ENCODE data around the gene NACA.
"Not testable (repeated sequence)": the region's sequence is repeated elsewhere in the genome, so short reads cannot be mapped to it uniquely, and the experiment has no call there.

The NACA gene

DNA sequence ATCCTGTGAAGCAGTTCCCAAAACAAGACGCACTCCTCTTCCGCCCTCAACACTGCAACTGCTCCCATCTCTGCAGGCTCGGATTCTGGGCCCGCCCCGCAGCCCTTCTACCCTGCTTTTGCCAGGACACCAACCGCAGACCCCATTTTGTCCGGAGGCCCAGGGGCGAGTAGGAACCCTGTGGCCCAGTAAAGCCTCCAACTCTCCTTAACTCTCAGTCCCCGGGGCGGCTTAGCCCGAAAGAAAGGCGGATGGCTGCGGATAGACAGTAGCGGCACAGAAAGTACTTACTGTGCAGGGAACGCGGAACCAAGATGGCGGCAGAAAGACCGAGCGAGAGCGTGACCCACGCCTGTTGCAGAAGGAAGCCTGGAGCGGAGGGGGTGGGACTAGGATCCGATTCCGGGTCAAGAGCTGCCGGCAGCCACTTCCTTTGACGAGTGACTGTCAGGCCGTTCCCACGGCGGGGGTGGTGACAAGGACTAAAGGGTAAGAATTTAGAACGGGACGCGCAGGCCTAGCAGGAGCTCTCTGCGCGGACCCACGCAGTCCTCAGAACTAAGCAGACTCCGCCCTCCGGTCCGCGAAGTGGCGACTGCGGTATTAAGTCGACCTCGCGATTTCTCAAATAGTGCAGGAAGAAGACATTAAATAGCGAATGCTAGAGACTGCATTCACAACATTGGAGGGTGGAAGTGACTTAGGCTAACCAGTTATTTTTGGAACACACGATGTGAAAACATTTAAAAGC, at the start of gene NACA:
NACA (minus strand) TSS at position 328 of the 751 bp plus-strand sequence. CDS start 778 bp downstream, outside the sequence.
- DNase-seq, result peak; percentile 98

DNA sequence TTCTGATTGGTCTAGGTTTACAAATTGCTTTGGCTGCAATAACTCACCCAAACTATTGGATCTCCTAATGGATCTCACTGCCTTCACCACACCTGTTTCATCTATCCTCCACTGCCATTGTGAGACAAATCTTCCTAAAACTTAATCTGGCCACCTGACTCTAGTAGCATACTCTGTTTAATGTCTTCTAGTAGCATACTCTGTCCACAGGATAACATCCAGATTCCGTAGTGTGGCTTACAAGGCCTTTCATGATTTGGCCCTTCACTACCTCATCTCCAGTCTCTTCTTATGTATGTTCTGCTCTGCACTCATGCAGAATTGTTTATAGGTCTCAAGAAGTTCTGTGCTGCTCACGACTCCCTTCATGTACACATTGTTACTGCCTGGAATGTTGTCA, 48.0 kb upstream of the NACA start:
- DNase-seq, result no peak

DNA sequence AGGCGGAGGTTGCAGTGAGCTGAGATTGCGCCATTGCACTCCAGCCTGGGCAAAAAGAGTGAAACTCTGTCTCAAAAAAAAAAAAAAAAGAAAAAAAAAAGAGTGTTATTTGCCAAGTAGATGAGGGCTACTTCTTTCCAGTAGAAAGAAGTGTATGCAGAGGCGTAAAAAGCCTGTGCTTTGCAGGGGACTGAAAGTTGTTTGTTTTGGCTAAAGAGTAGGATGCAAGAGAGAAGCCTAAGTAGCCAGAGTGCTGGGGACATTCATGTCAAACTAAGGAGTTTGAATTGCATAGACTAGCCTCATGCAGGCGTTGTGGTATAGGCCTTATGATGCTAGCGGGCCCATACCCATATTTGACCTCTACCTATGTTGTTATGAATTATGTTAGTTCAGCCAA, 47.5 kb upstream of the NACA start:
- DNase-seq, result no peak

DNA sequence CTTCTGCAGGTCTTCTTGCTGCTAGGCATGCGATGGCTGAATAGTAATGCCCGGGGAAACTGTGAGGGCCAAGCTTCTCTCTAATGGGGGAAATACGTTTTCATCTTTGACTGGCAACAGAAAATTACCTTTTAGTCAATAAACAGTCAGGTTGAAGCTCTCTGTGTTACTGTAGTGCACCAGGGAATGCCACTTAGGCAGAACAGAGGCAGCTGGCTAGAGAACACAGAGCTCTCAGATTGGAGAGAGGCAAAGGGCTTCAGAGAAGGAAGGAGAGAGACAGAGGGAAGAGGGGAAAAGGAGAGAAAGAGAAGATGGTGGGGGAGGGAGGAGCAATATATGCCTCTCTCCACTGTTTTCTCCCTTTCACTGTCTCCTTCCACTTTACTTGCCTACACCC, 44.8 kb upstream of the NACA start:
- no peak for DNase-seq

DNA sequence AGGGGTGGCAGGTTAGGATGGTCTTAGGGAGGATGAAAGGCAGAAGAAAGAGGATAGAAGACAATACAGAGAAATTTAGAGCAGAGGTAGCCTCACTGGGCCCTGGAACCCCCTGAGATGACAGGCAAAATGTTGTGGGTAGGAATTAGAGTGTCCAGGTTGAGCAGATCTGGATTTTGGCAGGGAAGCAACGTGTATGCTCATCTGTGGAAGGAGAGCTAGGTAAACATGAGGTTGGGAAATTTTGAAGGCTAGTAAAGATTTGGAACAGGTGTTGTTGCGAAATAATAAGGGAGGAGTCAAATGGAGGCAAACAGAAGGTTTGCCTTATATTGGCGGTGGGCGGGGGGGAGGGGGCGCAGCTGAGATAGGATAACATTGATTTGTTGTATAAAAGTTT, 43.3 kb upstream of the NACA start:
- DNase-seq, result no peak

DNA sequence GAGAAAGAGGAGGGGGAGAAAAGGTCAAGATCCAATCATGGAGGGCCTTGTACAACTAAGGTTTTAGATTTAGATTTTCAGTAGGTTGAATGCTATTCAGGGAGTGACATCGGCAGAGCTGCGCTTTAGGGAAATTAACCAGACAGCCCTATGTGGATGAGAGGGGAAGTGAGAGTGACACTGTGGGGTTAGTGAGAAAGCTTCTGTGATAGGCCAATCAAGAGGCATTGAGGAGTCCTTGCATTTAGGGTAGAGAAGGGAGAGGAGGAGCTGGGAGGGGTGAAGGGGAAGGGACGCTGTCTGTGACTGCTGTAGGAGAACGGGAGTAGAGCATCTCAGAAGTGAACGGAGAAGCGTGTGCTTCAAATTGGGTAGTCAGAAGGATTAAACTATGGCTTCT, 41.4 kb upstream of the NACA start:
- DNase-seq, result peak; percentile 10

DNA sequence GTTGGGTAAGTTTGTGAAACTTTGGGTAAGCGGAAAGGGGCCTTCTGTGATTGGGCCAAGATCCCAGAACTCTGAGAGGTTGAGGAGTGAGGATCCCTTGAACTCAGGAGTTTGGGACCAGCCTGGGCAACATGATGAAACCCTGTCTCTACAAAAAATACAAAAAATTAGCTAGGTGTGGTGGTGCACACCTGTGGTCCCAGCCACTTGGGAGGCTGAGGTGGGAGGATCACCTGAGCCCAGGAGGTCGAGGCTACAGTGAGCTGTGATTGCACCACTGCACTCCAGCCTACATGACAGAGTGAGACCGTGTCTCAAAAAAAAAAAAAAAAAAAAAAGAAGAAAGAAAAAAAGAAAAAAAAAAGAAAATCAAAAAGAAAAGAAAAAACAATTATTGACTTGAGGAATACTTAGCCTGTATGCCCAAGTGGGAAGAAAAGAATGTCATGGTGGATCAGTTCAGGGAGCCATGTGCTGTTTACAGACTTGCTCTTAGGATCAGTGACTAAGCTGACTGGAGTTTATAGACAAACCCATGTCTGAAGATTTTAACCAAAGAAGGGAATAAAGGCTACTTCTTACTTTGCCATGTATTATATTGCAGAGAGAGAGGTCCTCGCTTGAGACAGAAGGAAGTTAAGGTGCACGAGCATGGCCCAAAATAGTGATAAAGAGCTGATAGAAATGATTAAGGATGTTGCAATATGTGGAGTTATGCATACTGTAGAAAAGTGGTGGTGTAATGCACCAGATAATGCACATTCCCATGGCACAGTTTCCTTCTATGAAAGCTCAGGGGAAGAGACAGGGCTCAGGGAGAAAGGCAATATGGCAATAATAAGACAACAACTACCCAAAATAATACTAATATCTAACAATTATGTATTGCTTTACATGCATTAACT, 38.9 kb upstream of the NACA start:
- DNase-seq, result no peak

DNA sequence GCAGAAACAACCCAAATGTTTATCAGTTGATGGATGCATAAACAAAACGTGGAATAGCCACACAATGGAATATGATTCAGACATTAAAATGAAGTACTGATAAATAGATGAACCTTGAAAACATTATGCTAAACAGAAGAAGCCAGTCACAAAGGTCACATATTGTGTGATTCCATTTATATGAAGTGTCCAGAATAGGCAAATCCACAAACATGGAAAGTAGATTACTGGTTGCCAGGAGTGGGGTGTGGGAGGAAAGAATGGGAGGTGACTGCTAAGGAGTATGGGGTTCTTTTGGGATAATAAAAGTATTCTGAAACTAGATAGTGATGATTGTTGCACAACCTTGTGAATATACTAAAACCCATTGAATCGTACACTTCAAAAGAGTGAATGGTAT, 36.7 kb upstream of the NACA start:
- DNase-seq, result no peak

DNA sequence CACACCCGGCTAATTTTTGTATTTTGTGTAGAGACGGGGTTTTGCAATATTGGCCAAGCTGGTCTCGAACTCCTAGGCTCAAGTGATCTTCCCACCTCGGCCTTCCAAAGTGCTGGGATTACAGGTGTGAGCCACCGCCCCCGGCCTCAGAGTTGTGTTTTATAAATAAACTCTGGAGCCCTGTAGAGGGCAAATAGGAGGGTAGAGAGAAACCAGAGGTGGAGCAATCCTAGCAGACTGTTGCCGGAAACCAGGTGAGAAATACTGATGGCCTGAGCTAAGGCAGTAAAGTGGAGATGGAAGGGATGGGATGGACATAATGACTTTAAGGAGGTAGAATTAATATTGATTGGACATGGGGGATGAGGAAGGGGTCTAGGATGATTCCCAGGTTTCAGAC, 35.4 kb upstream of the NACA start:
- DNase-seq, result no peak

DNA sequence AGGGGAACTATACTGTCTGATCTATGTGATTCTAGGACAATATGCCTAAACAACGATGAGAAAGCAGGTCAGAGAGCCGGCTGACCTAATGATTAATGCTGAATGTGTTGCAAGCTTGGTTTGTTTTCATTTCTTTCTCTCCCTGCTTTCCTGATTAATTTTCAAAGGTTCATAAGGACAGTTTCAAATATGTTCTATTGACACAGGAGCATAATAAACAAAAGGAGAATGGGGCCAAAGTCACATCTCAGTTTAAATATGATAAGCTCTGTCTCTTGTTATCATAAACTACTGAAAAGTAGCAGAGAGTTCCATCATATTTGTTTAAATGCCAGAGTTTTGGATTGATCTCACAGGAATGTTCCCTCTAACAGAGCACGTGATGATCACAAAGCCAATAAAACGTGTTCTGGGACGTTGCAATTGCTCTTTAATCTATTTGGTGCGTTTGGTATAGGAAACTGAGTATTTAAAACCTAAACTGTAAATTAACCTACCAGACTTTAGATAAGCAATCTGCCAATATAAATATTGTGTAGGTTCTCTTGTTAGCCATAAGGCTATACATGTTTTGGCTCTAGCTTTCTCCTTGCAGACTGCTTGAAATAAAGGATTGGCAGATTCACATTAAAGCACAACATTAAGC, 34.3 kb upstream of the NACA start:
- no peak for DNase-seq

DNA sequence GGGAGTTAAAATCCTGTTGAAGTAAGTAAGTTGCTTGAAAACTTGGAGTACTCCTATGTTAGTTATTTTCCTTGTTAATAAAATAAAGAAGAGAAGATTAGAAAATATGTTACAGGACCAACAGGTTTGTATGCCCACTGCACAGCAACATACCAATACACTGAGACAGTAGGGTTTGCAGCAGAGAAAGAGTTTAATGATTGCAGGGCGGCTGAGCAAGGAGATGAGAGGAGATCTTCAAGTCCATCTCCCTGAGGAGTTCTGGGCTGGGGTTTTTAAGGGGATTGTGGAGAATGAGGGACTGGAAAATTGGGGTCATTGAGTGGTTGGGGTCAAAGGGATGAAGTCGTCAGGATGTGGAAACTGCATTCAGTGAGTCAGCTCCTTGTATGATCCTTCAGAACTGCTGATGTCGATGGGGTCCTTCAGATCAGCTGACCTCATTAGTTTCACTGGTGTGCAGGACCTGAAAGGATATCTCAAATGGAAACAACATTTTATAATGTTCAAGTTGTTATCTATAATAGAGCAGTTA, 33.7 kb upstream of the NACA start:
- DNase-seq, result no peak

DNA sequence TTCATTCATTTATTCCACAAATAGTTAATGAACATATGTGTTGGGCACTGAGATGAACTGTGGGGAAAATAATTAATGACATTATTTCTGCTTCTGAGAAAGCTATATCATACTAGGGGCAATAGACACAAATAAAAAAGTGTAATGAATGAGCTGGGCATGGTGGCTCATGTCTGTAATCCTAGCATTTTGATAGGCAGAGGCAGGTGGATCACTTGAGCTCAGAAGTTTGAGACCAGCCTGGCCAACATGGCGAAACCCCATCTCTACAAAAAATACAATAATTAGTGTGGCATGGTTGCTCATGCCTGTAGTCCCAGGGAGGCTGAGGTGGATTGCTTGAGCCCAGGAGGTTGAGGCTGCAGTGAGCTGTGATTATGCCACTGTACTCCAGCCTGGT, 32.9 kb upstream of the NACA start:
- DNase-seq, result not testable (repeated sequence)

DNA sequence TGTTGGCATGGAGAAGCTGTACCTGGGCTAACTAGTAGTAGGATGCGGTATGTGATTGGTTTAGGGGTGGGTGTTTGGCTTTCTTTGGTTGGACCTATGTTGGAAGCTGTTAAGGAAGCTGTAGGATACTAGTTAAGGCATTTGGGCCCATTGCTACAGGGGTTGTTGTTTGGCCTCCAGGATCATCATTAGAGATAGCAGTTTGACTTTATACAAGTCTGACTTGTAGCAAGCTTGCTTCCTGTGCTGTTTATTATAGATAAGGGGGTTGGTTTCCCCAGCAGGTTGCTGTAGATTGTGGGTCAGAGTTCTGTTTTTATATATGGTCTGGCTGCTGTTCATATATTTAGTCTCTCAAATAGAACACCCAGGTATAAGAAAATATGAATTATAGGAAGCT, 28.5 kb upstream of the NACA start:
- DNase-seq, result no peak

DNA sequence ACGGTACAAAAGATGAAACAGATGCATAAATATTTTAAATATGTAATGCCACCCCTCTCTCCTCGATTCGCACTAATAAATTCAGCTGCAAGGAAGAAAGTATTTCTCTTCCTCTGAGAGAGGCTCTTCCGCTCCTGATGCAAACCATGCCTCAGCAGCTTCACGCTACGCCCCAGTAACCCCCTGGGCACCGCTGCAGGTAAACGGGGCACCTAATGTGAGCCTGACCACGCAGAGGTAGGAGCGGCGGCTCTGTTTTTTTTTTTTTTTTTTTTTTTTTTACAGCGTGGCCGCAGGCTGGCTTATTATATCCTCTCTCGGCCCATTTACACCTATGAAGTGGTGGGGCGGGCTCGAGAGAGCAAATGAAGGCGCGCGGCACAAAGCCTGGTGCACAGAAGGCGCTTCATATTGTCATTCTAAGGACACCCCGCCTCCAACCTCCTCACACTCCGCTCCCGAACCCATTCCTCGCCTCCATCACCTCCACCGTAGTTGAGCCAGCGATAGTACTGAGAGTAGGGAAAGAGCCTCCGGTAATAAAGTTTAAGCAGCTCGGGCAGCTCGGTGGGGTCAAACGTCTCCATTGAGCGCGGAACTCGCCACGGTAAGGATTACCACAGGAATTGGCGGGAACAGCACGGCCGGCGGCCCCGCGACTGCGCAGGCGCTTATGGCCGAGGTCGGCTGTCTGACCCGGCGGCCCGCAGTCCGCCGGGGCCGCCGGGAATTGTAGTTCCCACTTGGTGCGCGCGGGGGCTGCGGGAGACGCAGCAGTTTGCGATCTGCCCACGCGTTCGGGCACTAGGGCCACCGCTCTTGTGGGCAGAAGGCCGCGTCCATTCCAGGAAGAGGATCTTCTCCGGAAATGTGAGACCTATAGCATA, 26.9 kb upstream of the NACA start, which contains the start of gene PRIM1:
PRIM1 (minus strand) TSS at position 612 of the 887 bp plus-strand sequence; CDS start at position 587, 25 bp downstream.
- DNase-seq, result peak; percentile 78

DNA sequence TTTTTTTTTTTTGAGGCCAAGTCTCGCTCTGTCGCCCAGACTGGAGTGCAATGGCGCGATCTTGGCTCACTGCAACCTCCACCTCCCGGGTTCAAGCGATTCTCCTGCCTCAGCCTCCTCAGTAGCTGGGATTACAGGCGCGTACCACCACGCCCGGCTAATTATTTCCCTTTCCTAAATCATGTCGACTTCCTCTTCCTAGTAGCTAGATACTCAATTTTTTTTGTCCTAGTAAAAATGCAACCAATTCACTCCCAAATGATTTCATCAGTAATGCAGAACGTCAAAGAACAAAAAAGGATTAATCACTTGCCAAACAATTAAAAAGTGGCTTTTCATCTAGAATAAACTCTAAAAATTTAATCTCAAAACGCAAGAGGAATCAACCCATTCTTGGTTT, 25.5 kb upstream of the NACA start:
- not testable (repeated sequence) for DNase-seq

DNA sequence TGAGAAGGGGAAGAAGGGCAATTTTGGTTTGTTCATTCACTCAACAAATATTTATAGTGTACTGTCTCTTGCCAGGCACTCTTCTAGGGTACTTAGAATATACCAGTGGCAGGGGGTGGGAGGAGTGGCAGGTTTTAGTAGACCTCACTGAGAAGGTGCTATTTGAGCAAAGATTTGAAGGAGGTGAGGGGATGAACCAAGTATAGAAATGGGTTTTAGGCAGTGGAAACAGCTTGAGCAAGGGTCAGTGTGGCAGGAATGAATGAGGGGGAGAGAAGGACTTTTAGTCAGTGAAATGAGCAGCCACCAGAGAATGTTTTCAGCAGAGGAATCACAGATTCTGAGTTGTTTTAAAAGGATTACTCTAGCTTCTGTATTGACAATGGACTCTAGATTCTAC, 24.8 kb upstream of the NACA start:
- DNase-seq, result no peak

DNA sequence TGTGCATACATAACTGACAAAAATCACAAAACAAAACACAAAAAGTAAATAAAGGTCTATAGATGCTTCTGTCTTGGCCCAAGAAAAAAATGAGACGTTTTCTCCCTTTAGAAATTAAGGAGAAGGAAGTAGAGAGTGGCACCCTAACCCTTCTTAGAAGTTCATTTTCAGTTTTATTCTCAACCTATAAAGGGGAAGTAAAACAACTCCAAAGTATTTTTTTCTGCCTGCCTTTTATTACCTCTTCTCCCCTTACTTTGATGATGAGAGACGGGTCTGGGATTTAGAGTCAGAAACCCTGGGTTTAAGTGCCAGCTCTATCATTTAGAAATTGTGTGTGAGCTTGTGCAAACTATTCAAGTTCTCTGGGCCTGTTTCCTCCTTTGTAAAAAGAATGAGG, 24.3 kb upstream of the NACA start:
- DNase-seq, result peak; percentile 13

DNA sequence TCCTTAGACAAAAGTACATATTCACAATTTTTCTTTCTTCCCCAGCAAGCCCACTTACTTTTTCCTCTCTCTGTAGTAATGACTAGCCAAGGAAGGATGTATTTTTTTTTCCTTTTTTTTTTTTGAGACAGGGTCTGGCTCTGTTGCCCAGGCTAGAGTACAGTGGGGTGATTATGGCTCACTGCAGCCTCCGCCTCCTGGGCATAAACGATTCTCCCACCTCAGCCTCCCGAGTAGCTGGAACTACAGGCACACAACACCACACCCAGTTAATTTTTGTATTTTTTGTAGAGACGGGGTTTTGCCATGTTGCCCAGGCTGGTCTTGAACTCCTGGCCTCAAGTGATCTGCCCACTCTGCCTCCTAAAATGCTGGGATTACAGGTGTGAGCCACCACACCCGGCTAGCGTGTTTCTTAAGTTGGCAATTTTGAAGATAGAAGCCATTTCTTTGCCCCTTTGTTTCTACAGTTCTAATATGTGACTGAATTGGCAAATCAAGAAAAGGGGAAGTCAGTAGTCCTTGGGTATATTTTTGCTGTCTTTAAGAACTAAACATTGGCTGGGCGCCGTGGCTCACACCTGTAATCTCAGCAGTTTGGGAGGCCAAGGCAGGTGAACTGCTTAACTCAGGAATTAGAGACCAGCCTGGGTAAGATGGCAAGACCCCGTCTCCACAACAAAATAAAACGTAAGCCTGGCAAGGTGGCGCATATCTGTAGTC, 3.2 kb upstream of the NACA start:
- DNase-seq, result no peak

DNA sequence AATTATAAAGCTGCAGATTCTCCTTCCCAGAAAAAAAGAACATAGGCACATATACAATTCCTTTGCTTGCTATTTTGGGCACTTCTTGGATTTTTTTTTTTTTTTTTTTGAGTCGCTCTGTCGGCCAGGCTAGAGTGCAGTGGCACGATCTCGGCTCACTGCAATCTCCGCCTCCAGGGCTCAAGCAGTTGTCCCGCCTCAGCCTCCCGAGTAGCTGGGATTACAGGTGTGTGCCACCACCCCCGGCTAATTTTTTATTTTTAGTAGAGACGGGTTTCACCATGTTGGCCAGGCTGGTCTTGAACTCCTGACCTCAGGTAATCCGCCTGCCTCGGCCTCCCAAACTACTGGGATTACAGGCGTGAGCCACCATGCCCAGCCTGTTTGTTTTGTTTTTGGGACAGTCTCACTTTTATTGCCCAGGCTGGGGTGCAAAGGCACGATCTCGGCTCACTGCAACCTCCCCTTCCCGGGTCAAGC, 1.1 kb upstream of the NACA start:
- DNase-seq, result not testable (repeated sequence)

DNA sequence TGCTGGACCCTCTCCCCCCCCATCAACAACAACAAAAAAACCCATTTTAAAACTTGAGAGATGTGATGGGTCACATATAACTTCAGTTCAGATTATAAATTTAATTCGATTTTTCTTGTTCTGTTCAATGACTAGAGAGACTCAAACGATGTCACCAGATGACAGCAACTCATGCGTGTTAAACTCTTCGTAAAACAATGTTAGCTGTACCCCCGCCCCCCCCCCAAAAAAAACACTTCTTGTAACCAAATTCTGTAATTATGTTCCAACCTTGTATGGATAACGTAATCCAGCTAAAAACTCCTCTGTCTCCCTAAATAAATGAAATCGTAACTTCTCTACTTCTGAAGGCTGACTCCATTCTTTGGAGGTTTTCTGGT, 614 bp upstream of the NACA start:
- DNase-seq, result no peak

DNA sequence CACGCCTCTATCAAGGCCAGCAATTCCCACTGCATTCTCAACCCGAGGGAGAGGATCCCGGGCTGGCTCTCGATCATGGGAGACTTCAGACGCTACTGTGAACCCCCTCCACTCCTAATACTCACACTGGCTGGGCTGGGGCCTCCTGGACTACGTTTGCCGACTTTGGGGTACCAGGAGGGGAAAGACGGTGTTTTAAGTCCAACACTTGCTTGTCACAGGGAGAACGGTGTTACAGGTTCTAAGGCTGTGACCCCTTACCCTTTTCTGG, 463 bp downstream of the NACA start:
- no peak for DNase-seq
